K562 (cell line): Measurements from ENCODE around the gene EEF1AKMT4. TPM values are rescaled to one million over a fixed set of nuclear protein-coding genes. Genes with fewer than 3 reads are reported as not detected.

ENCODE experiments used
- CHD1 ChIP-seq: fragments of 200-600 bp; sonication (generic); IDR thresholded peaks from one replicate; pipeline ENCODE4 v1.6.1; 2012; ENCODE audit warnings: mild to moderate bottlenecking, moderate library complexity, low read length, inconsistent platforms
- EGR1 ChIP-seq: fragments of 450-650 bp; conservative IDR thresholded peaks from 2 replicates; pipeline ENCODE4 v1.6.1; 2017; ENCODE audit warnings: mild to moderate bottlenecking
- HSF4 ChIP-seq: fragments of 250-450 bp; sonication (Bioruptor Pico); IDR thresholded peaks from 2 replicates; pipeline ENCODE4 v2.1.2; 2022; ENCODE audit warnings: mild to moderate bottlenecking, moderate library complexity, borderline replicate concordance
- KAT2B ChIP-seq: IDR thresholded peaks from one replicate; pipeline ENCODE4 v1.6.1; 2012; ENCODE audit warnings: low read depth, mild to moderate bottlenecking, control low read depth, inconsistent platforms, low read length, moderate library complexity
- MIER1 ChIP-seq: fragments of 450-650 bp; IDR thresholded peaks from 2 replicates; pipeline ENCODE4 v1.6.1; 2016; ENCODE audit warnings: antibody characterized with exemption, mild to moderate bottlenecking, low read depth
- PCBP1 ChIP-seq: fragments of 200-400 bp; formaldehyde crosslinking; IDR thresholded peaks from 2 replicates; pipeline ENCODE4 v1.6.1; 2018; ENCODE audit warnings: mild to moderate bottlenecking, low read depth, low read length; ENCODE audit not compliant: poor library complexity, severe bottlenecking
- ZBTB7A ChIP-seq: IDR thresholded peaks from 2 replicates; pipeline ENCODE4 v1.6.1; 2011; ENCODE audit warnings: low read depth, mild to moderate bottlenecking, low read length, moderate library complexity, borderline replicate concordance; ENCODE audit not compliant: control insufficient read depth
- ZNF174 ChIP-seq: fragments of 250-450 bp; sonication (Bioruptor Pico); IDR thresholded peaks from 2 replicates; pipeline ENCODE4 v1.4.0; 2020; ENCODE audit warnings: mild to moderate bottlenecking
- ZNF436 ChIP-seq: fragments of 250-450, 450-650 bp; sonication (Bioruptor Pico); formaldehyde crosslinking; IDR thresholded peaks from 2 replicates; pipeline ENCODE4 v1.7.0; 2020; ENCODE audit warnings: mild to moderate bottlenecking
- ZNF79 ChIP-seq: fragments of 250-450 bp; sonication (Bioruptor Pico); IDR thresholded peaks from 2 replicates; pipeline ENCODE4 v1.4.0; 2020; ENCODE audit warnings: low read depth, mild to moderate bottlenecking, moderate library complexity
- polyA plus RNA-seq, 8 experiments: library from polyadenylated mRNA; depleted of rRNA in 4 of 8; stranded (reverse) in 5 of 8; unstranded in 3 of 8; fragments of >200 nt; fragmentation: Nextera tagmentation in 2 of 8; fragmentation: Illumina TruSeq in 1 of 8; extraction: Ambion mirVana in 2 of 8; extraction: Trizol in 1 of 8; gene quantifications; 2 replicates each; pipeline versions ENCODE4 v1.2.1 to v1.2.3, GENCODE V29; 2011 to 2014; ENCODE audit warnings: inconsistent platforms in 1 of 8, missing spikeins in 1 of 8
- total RNA-seq, 7 experiments: library from RNA; depleted of rRNA in 6 of 7; stranded (reverse); fragments of >200 nt in 6 of 7; fragmentation: Illumina TruSeq in 2 of 7; extraction: Trizol in 2 of 7; gene quantifications; 2 replicates each; pipeline versions ENCODE4 v1.2.1 to v1.2.3, GENCODE V29; 2011 to 2021; ENCODE audit warnings: low replicate concordance in 1 of 7
- TF ChIP-seq, protein P1 (sequence below), 2 experiments: fragments of 150-350 bp in 1 of 2; IDR thresholded peaks; 2 replicates each; pipeline ENCODE4 v1.6.1; 2012 to 2016; ENCODE audit warnings: low read depth in 2 of 2, low read length in 2 of 2, mild to moderate bottlenecking in 1 of 2, moderate library complexity in 1 of 2
- TF ChIP-seq, protein P2 (sequence below), 2 experiments: fragments of 450-650 bp; IDR thresholded peaks; 2 replicates each; pipeline ENCODE4 v1.6.1; 2016
- TF ChIP-seq, protein P3 (sequence below): fragments of 250-450 bp; sonication (Bioruptor Pico); IDR thresholded peaks from 2 replicates; pipeline ENCODE4 v1.5.0; 2020; ENCODE audit warnings: mild to moderate bottlenecking, borderline replicate concordance
- TF ChIP-seq, protein P4 (sequence below), 2 experiments: IDR thresholded peaks in 1 of 2; conservative IDR thresholded peaks in 1 of 2; 2 replicates each; pipeline ENCODE4 v1.6.1; 2016; ENCODE audit warnings: low read depth in 2 of 2, mild to moderate bottlenecking in 1 of 2, missing compliant biosample characterization in 1 of 2, missing genetic modification characterization in 1 of 2, moderate library complexity in 1 of 2
- TF ChIP-seq, protein P5 (sequence below): sonication (generic); formaldehyde crosslinking; IDR thresholded peaks from 2 replicates; pipeline ENCODE4 v1.9.0; 2022; ENCODE audit warnings: mild to moderate bottlenecking, missing genetic modification reagents

EEF1AKMT4 gene
- total and polyA plus RNA-seq, 9 of the 15 experiments (the other 6 are each of a cell fraction or from before 2014, with no cell fraction given) = 10.3 to 49.4 (median 18.9) TPM

DNA sequence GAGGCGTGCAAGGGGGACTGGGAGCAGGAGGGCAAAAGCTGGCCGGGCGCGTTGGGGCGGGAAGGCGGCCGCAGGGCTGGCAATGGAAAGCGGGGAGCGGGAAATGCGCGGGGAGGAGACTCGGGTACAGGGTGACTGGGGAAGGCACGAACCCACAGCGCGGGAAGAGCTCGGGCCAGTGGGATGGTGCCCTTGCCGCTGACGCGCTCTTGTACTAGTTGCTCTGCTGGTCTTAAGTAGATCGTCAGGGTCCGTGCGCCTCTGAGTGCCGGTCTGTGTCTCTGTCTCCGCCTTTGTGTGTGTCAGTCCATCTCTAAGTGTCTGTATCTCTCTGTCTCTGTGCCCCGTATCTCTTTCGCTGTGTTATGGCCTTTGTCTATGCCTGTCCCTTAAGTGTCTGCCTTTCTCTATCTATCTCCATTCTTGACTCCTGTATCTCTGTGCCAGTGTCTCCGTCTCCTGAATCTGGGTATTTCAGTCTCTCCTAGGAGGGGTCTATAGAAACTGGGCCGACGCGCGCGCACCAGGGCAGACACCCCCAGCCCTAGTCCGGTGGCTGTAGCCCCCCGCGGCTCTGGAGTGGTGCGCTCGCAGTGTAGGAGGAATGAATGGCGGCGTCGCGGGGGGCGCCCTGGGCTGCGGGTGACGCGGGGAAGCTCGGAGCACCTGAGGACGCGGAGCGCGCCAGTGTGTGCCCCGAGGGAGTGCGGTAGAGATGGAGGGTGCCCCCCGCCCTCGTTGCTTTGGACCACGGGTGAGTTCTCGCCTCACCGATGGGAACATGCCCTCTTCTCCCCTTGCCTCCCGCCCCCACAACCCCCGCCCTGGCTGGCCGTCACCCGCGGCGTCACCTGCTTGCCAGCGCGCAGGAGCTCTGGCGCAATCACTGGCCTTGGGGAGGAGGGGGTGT is 12.6 kb downstream of the EEF1AKMT4 start (continued):
- TF ChIP-seq, protein P1, sequence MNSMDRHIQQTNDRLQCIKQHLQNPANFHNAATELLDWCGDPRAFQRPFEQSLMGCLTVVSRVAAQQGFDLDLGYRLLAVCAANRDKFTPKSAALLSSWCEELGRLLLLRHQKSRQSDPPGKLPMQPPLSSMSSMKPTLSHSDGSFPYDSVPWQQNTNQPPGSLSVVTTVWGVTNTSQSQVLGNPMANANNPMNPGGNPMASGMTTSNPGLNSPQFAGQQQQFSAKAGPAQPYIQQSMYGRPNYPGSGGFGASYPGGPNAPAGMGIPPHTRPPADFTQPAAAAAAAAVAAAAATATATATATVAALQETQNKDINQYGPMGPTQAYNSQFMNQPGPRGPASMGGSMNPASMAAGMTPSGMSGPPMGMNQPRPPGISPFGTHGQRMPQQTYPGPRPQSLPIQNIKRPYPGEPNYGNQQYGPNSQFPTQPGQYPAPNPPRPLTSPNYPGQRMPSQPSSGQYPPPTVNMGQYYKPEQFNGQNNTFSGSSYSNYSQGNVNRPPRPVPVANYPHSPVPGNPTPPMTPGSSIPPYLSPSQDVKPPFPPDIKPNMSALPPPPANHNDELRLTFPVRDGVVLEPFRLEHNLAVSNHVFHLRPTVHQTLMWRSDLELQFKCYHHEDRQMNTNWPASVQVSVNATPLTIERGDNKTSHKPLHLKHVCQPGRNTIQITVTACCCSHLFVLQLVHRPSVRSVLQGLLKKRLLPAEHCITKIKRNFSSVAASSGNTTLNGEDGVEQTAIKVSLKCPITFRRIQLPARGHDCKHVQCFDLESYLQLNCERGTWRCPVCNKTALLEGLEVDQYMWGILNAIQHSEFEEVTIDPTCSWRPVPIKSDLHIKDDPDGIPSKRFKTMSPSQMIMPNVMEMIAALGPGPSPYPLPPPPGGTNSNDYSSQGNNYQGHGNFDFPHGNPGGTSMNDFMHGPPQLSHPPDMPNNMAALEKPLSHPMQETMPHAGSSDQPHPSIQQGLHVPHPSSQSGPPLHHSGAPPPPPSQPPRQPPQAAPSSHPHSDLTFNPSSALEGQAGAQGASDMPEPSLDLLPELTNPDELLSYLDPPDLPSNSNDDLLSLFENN (IDR thresholded peaks at IDR 0.05; ENCODE audit: low read depth in 2 of 2, low read length in 2 of 2) = no peak
- TF ChIP-seq ZNF174 (CRISPR knock-in tag) (no peak), CHD1 (no peak), EGR1 (0 out of 2 replicates have a peak, but pooled peaks have one; percentile 34), MIER1 (peak; percentile 39; the same call in 1 of the 2 replicates), PCBP1 (no peak), ZNF436 (CRISPR knock-in tag) (no peak), KAT2B (no peak), HSF4 (CRISPR knock-in tag) (no peak), ZNF79 (no peak), ZBTB7A (no peak)
- TF ChIP-seq, protein P2, sequence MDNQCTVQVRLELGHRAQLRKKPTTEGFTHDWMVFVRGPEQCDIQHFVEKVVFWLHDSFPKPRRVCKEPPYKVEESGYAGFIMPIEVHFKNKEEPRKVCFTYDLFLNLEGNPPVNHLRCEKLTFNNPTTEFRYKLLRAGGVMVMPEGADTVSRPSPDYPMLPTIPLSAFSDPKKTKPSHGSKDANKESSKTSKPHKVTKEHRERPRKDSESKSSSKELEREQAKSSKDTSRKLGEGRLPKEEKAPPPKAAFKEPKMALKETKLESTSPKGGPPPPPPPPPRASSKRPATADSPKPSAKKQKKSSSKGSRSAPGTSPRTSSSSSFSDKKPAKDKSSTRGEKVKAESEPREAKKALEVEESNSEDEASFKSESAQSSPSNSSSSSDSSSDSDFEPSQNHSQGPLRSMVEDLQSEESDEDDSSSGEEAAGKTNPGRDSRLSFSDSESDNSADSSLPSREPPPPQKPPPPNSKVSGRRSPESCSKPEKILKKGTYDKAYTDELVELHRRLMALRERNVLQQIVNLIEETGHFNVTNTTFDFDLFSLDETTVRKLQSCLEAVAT (IDR thresholded peaks at IDR 0.05) = no peak
- TF ChIP-seq, protein P3, sequence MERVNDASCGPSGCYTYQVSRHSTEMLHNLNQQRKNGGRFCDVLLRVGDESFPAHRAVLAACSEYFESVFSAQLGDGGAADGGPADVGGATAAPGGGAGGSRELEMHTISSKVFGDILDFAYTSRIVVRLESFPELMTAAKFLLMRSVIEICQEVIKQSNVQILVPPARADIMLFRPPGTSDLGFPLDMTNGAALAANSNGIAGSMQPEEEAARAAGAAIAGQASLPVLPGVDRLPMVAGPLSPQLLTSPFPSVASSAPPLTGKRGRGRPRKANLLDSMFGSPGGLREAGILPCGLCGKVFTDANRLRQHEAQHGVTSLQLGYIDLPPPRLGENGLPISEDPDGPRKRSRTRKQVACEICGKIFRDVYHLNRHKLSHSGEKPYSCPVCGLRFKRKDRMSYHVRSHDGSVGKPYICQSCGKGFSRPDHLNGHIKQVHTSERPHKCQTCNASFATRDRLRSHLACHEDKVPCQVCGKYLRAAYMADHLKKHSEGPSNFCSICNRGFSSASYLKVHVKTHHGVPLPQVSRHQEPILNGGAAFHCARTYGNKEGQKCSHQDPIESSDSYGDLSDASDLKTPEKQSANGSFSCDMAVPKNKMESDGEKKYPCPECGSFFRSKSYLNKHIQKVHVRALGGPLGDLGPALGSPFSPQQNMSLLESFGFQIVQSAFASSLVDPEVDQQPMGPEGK (CRISPR knock-in tag) = no peak
- TF ChIP-seq, protein P4, sequence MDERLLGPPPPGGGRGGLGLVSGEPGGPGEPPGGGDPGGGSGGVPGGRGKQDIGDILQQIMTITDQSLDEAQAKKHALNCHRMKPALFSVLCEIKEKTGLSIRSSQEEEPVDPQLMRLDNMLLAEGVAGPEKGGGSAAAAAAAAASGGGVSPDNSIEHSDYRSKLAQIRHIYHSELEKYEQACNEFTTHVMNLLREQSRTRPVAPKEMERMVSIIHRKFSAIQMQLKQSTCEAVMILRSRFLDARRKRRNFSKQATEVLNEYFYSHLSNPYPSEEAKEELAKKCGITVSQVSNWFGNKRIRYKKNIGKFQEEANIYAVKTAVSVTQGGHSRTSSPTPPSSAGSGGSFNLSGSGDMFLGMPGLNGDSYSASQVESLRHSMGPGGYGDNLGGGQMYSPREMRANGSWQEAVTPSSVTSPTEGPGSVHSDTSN (CRISPR knock-in tag; IDR thresholded peaks at IDR 0.05; ENCODE audit: low read depth) = no peak
- TF ChIP-seq, protein P4 (tag; conservative IDR thresholded peaks at IDR 0.05; ENCODE audit: low read depth) = no peak
- TF ChIP-seq, protein P5, sequence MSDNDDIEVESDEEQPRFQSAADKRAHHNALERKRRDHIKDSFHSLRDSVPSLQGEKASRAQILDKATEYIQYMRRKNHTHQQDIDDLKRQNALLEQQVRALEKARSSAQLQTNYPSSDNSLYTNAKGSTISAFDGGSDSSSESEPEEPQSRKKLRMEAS = no peak
